Karpas-422 (cell line): ENCODE data around the gene DHX34. TPM values are rescaled to one million over a fixed set of nuclear protein-coding genes. Genes with fewer than 3 reads are reported as not detected.

Experiments
- DNase-seq: peaks from one replicate; pipeline ENCODE4 v3.0.0-alpha.2; 2015
- H2AFZ ChIP-seq: fragments of 200-600 bp; sonication (generic); 2 replicates; pipeline ENCODE4 v1.6.1; 2014; ENCODE audit warnings: antibody characterized with exemption, low read length, mixed read lengths
- H3K27ac ChIP-seq: fragments of 200-600 bp; sonication (generic); 2 replicates; pipeline ENCODE4 v1.5.1; 2014; ENCODE audit warnings: mild to moderate bottlenecking, low read length, moderate library complexity
- H3K27me3 ChIP-seq: fragments of 200-600 bp; sonication (generic); 2 replicates; pipeline ENCODE4 v1.6.1; 2014; ENCODE audit warnings: low read length, mixed read lengths
- H3K36me3 ChIP-seq: fragments of 200-600 bp; sonication (generic); 2 replicates; pipeline ENCODE4 v1.6.1; 2014; ENCODE audit warnings: low read length, mixed read lengths; ENCODE audit not compliant: insufficient read depth
- H3K4me1 ChIP-seq: fragments of 200-600 bp; sonication (generic); 2 replicates; pipeline ENCODE4 v1.6.1; 2014; ENCODE audit warnings: mild to moderate bottlenecking, low read length, mixed read lengths
- H3K4me2 ChIP-seq: fragments of 200-600 bp; sonication (generic); 2 replicates; pipeline ENCODE4 v1.6.1; 2014; ENCODE audit warnings: low read length, low read depth, mild to moderate bottlenecking; ENCODE audit not compliant: poor library complexity, severe bottlenecking
- H3K4me3 ChIP-seq: fragments of 200-600 bp; sonication (generic); 2 replicates; pipeline ENCODE4 v1.5.1; 2014; ENCODE audit warnings: mild to moderate bottlenecking, antibody characterized with exemption, low read length, mixed read lengths
- H3K79me2 ChIP-seq: fragments of 200-600 bp; sonication (generic); 2 replicates; pipeline ENCODE4 v1.6.1; 2014; ENCODE audit warnings: mild to moderate bottlenecking, low read length, mixed read lengths
- H3K9ac ChIP-seq: fragments of 200-600 bp; sonication (generic); 2 replicates; pipeline ENCODE4 v1.6.0; 2014; ENCODE audit warnings: low read length
- H3K9me2 ChIP-seq: fragments of 200-600 bp; sonication (generic), shearing (Covaris generic); replicated peaks from 2 replicates; pipeline ENCODE4 v1.6.0; 2014; ENCODE audit warnings: mild to moderate bottlenecking, low read length, moderate library complexity; ENCODE audit not compliant: insufficient read depth
- H3K9me3 ChIP-seq: fragments of 300-700, 200-600 bp; sonication (generic); 2 replicates; pipeline ENCODE4 v1.6.1; 2014; ENCODE audit warnings: low read length, mixed read lengths
- H4K20me1 ChIP-seq: fragments of 200-600 bp; sonication (generic); 2 replicates; pipeline ENCODE4 v1.6.1; 2014; ENCODE audit warnings: mild to moderate bottlenecking, antibody characterized with exemption, low read length, low read depth; ENCODE audit not compliant: insufficient read depth
- total RNA-seq: library from RNA; depleted of rRNA; stranded (reverse); fragments of >200 nt; shearing (Covaris generic); gene quantifications from 2 replicates; pipeline ENCODE4 v1.2.3, GENCODE V29; 2014; ENCODE audit warnings: low replicate concordance

Gene DHX34
- total RNA-seq, 1 experiment from 2014 or later, result 17.4 TPM

- Histone ChIP-seq H3K4me1 (no peaks in the 10 kb centered on the region), H3K36me3 (no peaks in the 10 kb centered on the region), H4K20me1 (no peaks in the 10 kb centered on the region), H3K27ac (no peak overlapping the region), H3K4me3 (no peak overlapping the region), H3K9me3 (no peaks in the 10 kb centered on the region), H2AFZ (no peak overlapping the region), H3K9me2 (no peaks in the 10 kb centered on the region), H3K79me2 (no peaks in the 10 kb centered on the region), H3K4me2 (no peak overlapping the region), H3K27me3 (no peaks in the 10 kb centered on the region), H3K9ac (no peak overlapping the region)
- no peak for DNase-seq
These were observed 53.4 kb downstream of the DHX34 start for GRCh38 chr19:47402504-47402903.

DNA sequence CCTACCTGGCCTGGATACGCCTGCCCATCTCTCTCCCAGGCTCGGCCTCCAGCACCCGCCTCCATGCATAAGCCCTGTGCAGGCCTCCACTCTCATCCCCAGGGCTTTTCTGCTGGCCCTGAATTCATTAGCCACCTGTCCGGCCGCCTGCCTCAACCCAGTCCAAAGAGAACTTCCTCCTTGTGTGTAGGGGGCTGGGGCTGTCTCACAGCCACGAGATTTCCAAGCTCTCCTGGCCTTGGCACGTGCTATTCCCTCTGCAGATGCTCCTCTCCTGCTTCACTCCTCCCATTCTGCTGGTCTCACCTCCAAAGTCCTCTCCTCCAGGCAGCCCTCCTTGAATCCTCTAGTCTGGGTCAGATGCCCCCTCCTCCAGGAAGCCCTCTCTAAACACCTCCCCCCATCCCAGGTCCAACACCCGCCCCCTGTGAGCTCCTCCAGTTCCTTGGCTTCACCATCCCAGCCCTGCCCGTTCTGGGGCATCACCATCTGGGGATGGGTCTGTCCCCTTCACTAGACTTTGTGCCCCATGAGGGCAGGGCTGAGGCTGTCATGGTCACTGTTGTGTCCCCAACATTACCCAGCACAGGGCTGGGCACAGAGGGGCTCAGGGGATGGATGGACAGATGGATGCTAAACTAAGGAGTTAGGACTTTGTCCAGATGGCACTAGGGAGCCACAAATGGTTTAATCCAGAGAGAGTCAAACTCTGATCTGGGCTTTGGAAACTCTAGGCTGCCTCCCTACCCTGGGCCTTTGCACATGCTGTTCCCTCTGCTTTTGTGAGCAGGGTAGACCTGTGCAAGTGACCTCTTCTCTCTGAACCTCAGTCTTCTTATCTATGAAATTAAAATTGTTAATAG lies 55.5 kb downstream of the DHX34 start:
- H3K4me1 ChIP-seq, result no peaks in the 10 kb centered on the region
- no peak overlapping the region for H3K4me3 ChIP-seq
- no peak overlapping the region for H3K4me2 ChIP-seq
- H3K27ac ChIP-seq, result no peak overlapping the region
- no peaks in the 10 kb centered on the region for H3K9me2 ChIP-seq
- H3K79me2 ChIP-seq, result no peaks in the 10 kb centered on the region
- H3K9ac ChIP-seq, result no peak overlapping the region
- no peaks in the 10 kb centered on the region for H3K27me3 ChIP-seq
- H2AFZ ChIP-seq, result no peak overlapping the region
- no peaks in the 10 kb centered on the region for H4K20me1 ChIP-seq
- DNase-seq, result no peak
- no peaks in the 10 kb centered on the region for H3K36me3 ChIP-seq
- H3K9me3 ChIP-seq, result no peaks in the 10 kb centered on the region

- no peaks in the 10 kb centered on the region for H3K79me2 ChIP-seq
- no peak overlapping the region for H3K9ac ChIP-seq
- H3K4me3 ChIP-seq, result no peak overlapping the region
- H3K9me2 ChIP-seq, result no peaks in the 10 kb centered on the region
- no peak overlapping the region for H3K4me2 ChIP-seq
- H3K27me3 ChIP-seq, result no peaks in the 10 kb centered on the region
- no peaks in the 10 kb centered on the region for H4K20me1 ChIP-seq
- H3K4me1 ChIP-seq, result no peaks in the 10 kb centered on the region
- no peak overlapping the region for H3K27ac ChIP-seq
- H2AFZ ChIP-seq, result no peak overlapping the region
- no peaks in the 10 kb centered on the region for H3K9me3 ChIP-seq
- no peak for DNase-seq
- no peaks in the 10 kb centered on the region for H3K36me3 ChIP-seq
These were observed 56.1 kb downstream of the DHX34 start for GRCh38 chr19:47405197-47405550.

DNA sequence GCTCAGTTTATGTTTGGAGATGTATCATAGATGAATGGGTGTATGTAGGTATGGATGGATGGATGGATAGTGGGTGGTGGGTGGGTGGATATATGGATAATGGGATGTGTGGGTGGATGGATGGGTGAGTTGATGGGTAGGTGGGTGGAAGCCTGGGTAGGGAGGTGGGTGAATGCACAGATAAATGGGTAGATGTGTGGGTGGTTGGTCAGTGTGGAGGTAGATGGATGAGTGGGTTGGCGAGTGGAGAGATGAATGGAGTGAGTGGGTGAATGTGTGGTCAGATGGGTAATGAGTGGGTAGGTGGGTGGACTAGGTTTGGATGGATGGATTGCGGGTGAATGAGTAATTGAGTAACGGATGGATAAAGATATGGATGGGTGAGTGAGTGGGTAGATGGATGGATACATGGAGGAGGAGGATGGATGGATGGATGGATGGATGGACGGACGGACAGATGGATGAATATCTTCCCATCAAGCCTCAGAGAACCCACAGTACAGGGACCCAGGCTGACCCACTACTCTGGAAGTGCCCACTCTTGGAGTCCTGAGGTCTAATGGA lies 56.8 kb downstream of the DHX34 start:
- H3K9me3 ChIP-seq, result no peaks in the 10 kb centered on the region
- H3K4me2 ChIP-seq, result no peak overlapping the region
- H3K9me2 ChIP-seq, result no peaks in the 10 kb centered on the region
- no peaks in the 10 kb centered on the region for H4K20me1 ChIP-seq
- no peaks in the 10 kb centered on the region for H3K27me3 ChIP-seq
- H3K4me3 ChIP-seq, result no peak overlapping the region
- DNase-seq, result no peak
- H3K4me1 ChIP-seq, result no peaks in the 10 kb centered on the region
- H3K36me3 ChIP-seq, result no peaks in the 10 kb centered on the region
- H3K9ac ChIP-seq, result no peak overlapping the region
- no peak overlapping the region for H3K27ac ChIP-seq
- no peaks in the 10 kb centered on the region for H3K79me2 ChIP-seq
- no peak overlapping the region for H2AFZ ChIP-seq

DNA sequence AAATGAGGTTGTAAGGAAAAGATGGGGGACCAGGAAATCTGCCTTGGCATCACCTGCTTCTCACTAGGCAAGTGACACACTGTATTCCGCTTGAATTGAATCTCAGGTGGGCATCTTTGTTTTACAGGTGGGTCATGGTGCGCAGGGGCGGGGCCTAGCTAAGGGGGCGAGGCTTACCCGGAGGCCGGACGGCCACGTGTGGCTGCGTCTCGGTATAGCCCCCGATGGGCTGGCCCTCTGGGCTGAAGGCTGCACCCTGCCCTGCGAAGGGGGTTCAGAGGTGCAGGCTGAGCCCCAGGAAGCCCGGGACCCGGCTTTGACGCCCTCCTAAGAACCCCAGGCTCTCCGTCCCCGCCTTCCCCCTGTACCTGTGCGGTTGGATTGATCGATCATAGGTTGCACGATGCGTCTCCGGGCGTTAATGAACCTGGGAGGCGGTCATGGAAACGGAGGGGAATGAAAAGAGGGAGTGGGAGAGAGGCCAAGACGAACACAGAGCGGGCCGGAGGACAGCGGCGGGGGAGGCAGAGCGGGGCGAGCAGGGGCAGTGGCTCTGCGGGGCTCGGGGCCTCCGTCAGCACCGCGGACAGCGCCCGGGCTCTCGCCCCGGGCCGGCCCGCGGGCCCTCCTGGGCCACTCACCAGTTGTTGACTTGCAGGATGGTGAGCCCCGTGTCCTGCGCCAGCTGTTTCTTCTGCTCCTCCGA lies 57.7 kb downstream of the DHX34 start:
- H3K4me1 ChIP-seq, result no peaks in the 10 kb centered on the region
- H4K20me1 ChIP-seq, result no peaks in the 10 kb centered on the region
- DNase-seq, result no peak
- H3K9me2 ChIP-seq, result no peaks in the 10 kb centered on the region
- no peak overlapping the region for H3K4me3 ChIP-seq
- no peaks in the 10 kb centered on the region for H3K79me2 ChIP-seq
- H3K27me3 ChIP-seq, result no peaks in the 10 kb centered on the region
- H3K9me3 ChIP-seq, result no peaks in the 10 kb centered on the region
- no peak overlapping the region for H3K27ac ChIP-seq
- H2AFZ ChIP-seq, result no peak overlapping the region
- H3K36me3 ChIP-seq, result no peaks in the 10 kb centered on the region
- no peak overlapping the region for H3K4me2 ChIP-seq
- H3K9ac ChIP-seq, result no peak overlapping the region

DNA sequence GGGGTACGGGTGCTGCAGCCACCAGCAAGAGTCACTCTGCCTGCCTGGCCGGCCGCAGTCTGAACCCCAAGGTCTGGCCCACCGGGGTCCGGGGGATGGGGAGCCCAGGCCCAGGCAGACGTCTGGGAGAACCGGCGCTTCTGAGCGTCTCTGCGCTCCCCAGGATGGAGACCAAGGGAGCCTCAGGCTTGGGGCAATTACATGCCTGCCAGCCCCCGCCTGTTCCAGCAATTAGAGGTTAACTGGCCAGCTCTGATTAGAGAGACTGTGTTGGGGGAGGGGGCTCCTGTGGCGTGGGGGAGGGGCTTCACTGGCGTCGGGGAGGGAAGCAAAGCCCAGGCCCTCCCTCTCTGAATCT lies 58.3 kb downstream of the DHX34 start:
- no peak overlapping the region for H3K9ac ChIP-seq
- H3K36me3 ChIP-seq, result no peaks in the 10 kb centered on the region
- H3K27me3 ChIP-seq, result no peaks in the 10 kb centered on the region
- no peaks in the 10 kb centered on the region for H3K9me3 ChIP-seq
- H3K4me1 ChIP-seq, result no peaks in the 10 kb centered on the region
- no peak overlapping the region for H2AFZ ChIP-seq
- no peaks in the 10 kb centered on the region for H3K79me2 ChIP-seq
- no peak for DNase-seq
- H3K4me2 ChIP-seq, result no peak overlapping the region
- H3K27ac ChIP-seq, result no peak overlapping the region
- no peaks in the 10 kb centered on the region for H4K20me1 ChIP-seq
- H3K4me3 ChIP-seq, result no peak overlapping the region
- H3K9me2 ChIP-seq, result no peaks in the 10 kb centered on the region

DNA sequence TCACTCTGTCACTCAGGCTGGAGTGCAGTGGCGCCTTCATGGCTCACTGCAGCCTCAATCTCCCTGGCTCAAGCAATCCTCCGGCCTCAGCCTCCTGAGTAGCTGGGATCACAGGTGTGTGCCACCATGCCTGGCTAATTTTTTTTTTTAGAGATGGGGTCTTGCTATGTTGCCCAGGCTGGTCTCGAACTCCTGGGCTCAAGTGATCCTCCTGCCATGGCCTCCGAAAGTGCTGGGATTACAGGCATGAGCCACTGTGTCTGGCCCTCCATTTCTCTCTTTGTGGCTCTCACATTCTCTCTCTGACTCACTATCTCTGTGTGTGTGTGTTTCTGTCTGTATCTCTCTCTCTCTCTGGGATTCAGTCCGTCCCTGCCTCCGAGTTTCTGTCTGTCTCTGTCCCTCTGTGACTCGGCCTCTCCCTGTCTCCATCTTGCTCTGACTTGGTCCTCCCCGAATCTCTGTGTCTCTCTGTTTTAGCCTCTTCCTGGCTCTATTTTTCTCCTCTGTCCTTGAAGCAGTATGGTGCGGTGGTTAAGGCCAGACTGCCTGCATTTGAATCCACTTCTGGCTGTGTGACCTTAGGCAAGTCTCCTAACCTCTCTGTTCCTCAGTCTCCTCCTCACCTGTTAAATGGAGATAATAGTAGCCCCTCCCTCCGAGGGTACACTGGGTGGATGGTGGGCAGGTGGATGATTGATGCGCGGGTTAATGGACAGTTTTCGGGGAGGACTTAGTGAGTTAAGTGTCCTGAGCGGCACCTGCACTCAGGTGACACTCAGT lies 59.2 kb downstream of the DHX34 start:
- Histone ChIP-seq H4K20me1 (no peaks in the 10 kb centered on the region), H3K9ac (no peak overlapping the region), H3K36me3 (no peaks in the 10 kb centered on the region), H3K9me3 (no peaks in the 10 kb centered on the region), H3K4me1 (no peaks in the 10 kb centered on the region), H3K27ac (no peak overlapping the region), H3K4me3 (no peak overlapping the region), H3K27me3 (no peaks in the 10 kb centered on the region), H2AFZ (no peak overlapping the region), H3K4me2 (no peak overlapping the region), H3K9me2 (no peaks in the 10 kb centered on the region), H3K79me2 (no peaks in the 10 kb centered on the region)
- DNase-seq, result no peak

DNA sequence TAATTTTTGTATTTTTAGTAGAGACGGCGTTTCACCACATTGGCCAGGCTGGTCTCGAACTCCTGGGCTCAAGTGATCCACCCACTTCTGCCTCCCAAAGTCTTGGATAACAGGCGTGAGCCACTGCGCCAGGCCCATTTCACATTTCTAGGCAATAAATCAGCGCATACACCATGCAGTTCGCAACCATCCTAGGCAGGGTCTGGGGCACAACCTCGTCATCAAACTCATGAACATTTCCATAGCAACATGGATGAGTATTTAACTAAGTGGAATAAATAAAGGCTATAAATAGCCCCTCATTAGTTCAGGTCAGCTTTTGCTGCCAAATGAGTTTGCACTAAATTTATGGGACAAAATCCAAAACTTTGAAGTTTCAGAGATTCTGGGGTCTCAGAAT lies 62.0 kb downstream of the DHX34 start:
- H3K79me2 ChIP-seq, result no peaks in the 10 kb centered on the region
- no peak for DNase-seq
- no peaks in the 10 kb centered on the region for H3K9me2 ChIP-seq
- no peaks in the 10 kb centered on the region for H3K4me1 ChIP-seq
- H3K9ac ChIP-seq, result no peak overlapping the region
- H2AFZ ChIP-seq, result no peak overlapping the region
- H3K27me3 ChIP-seq, result no peaks in the 10 kb centered on the region
- H4K20me1 ChIP-seq, result no peaks in the 10 kb centered on the region
- H3K9me3 ChIP-seq, result no peaks in the 10 kb centered on the region
- no peaks in the 10 kb centered on the region for H3K36me3 ChIP-seq
- H3K27ac ChIP-seq, result no peak overlapping the region
- H3K4me3 ChIP-seq, result no peak overlapping the region
- no peak overlapping the region for H3K4me2 ChIP-seq
